Ovary (tissue), 3 donors: Measurements from ENCODE around the gene ATRN.

ENCODE experiments used
- EP300 ChIP-seq: sonication (generic); formaldehyde crosslinking; IDR thresholded peaks from one replicate; pipeline ENCODE4 v1.6.1; 2017; ENCODE audit warnings: antibody characterized with exemption
- TF ChIP-seq, protein P1 (sequence below), 3 donors: fragments of 450-650 bp in 2 of 3; fragments of 200-600 bp in 1 of 3; IDR thresholded peaks; one replicate each; pipeline versions ENCODE4 v1.5.1 to v1.8.0; 2016 to 2022; ENCODE audit warnings: antibody characterized with exemption in 3 of 3, mild to moderate bottlenecking in 1 of 3
- donor health status: DM: no; HTN: no; CAD: no.

DNA sequence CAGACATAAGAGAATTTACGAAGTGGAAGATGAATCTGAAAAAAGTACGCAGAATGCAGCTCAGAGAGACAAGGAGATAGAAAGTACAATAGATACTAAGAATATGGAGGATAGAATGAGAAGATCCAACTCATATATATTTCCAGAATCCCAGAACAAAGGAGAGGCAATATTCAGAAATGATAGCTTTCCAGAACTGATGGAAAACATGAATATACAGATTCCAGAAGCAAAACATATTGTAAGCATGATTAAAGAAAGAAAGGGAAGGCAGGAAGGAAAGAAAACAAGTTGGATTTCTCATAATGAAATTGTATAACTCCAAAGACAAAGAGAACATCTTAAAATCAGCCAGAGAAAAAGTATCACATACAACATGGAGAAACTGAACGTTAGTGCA lies 169.4 kb downstream of the ATRN start:
- TF ChIP-seq, protein P1, sequence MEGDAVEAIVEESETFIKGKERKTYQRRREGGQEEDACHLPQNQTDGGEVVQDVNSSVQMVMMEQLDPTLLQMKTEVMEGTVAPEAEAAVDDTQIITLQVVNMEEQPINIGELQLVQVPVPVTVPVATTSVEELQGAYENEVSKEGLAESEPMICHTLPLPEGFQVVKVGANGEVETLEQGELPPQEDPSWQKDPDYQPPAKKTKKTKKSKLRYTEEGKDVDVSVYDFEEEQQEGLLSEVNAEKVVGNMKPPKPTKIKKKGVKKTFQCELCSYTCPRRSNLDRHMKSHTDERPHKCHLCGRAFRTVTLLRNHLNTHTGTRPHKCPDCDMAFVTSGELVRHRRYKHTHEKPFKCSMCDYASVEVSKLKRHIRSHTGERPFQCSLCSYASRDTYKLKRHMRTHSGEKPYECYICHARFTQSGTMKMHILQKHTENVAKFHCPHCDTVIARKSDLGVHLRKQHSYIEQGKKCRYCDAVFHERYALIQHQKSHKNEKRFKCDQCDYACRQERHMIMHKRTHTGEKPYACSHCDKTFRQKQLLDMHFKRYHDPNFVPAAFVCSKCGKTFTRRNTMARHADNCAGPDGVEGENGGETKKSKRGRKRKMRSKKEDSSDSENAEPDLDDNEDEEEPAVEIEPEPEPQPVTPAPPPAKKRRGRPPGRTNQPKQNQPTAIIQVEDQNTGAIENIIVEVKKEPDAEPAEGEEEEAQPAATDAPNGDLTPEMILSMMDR (IDR thresholded peaks at IDR 0.05) = no peak
- TF ChIP-seq EP300 = no peak
